HG03460 (cell line): ENCODE results near the gene LRRC37A3.
"Not testable (repeated sequence)": the region's sequence is repeated elsewhere in the genome, so short reads cannot be mapped to it uniquely, and the experiment has no call there.

Experiments
- ATAC-seq: cut with Tn5 transposase; IDR thresholded peaks from one replicate; pipeline ENCODE4 v1.9.1; 2021; ENCODE audit not compliant: unreplicated experiment

The LRRC37A3 gene

GRCh38 chr17:64927444-64927843 is 8.2 kb upstream of the LRRC37A3 start:
- ATAC-seq = not testable (repeated sequence)

GRCh38 chr17:64926430-64926829 is 7.2 kb upstream of the LRRC37A3 start:
- ATAC-seq = not testable (repeated sequence)

- ATAC-seq = not testable (repeated sequence)
Observed at GRCh38 chr17:64925244-64925643, 6.0 kb upstream of the LRRC37A3 start.

GRCh38 chr17:64923051-64923568 is 3.8 kb upstream of the LRRC37A3 start:
- ATAC-seq = not testable (repeated sequence)

GRCh38 chr17:64920419-64921172 is 1.3 kb upstream of the LRRC37A3 start:
- no peak for ATAC-seq

- ATAC-seq = no peak
Observed at GRCh38 chr17:64920026-64920418, 744 bp upstream of the LRRC37A3 start.

- ATAC-seq = peak; percentile 53
Observed at GRCh38 chr17:64918842-64919288, 413 bp downstream of the LRRC37A3 start.

- not testable (repeated sequence) for ATAC-seq
Observed at GRCh38 chr17:64917540-64917939, 1.7 kb downstream of the LRRC37A3 start.

- not testable (repeated sequence) for ATAC-seq
Observed at GRCh38 chr17:64915244-64915643, 4.0 kb downstream of the LRRC37A3 start.

GRCh38 chr17:64910191-64910514 is 9.1 kb downstream of the LRRC37A3 start:
- not testable (repeated sequence) for ATAC-seq

GRCh38 chr17:64909511-64910190 is 9.6 kb downstream of the LRRC37A3 start:
- not testable (repeated sequence) for ATAC-seq

- ATAC-seq = not testable (repeated sequence)
Observed at GRCh38 chr17:64904069-64904468, 15.2 kb downstream of the LRRC37A3 start.

GRCh38 chr17:64897136-64897535 is 22.1 kb downstream of the LRRC37A3 start:
- ATAC-seq = not testable (repeated sequence)

- ATAC-seq = not testable (repeated sequence)
Observed at GRCh38 chr17:64874210-64874609, 45.1 kb downstream of the LRRC37A3 start.

- not testable (repeated sequence) for ATAC-seq
Observed at GRCh38 chr17:64847504-64848466, 71.5 kb downstream of the LRRC37A3 start.

GRCh38 chr17:64846892-64847291 is 72.4 kb downstream of the LRRC37A3 start:
- not testable (repeated sequence) for ATAC-seq

- ATAC-seq = not testable (repeated sequence)
Observed at GRCh38 chr17:64843918-64844317, 75.4 kb downstream of the LRRC37A3 start.

GRCh38 chr17:64842900-64843299 is 76.4 kb downstream of the LRRC37A3 start:
- not testable (repeated sequence) for ATAC-seq

- ATAC-seq = not testable (repeated sequence)
Observed at GRCh38 chr17:64840960-64841359, 78.3 kb downstream of the LRRC37A3 start.

- not testable (repeated sequence) for ATAC-seq
Observed at GRCh38 chr17:64838513-64838912, 80.8 kb downstream of the LRRC37A3 start.
